Stimulated activated CD4-positive, alpha-beta T cell treated with anti-CD3 and anti-CD28 coated beads, TNF-alpha, amount 100 ng/mL, for 4 hours (primary cell): Measurements from ENCODE around the gene KIAA1549.

Experiments
- DNase-seq, 3 experiments: peaks; one replicate each; pipeline ENCODE4 v3.0.0-alpha.2; 2020; ENCODE audit warnings: low read depth in 3 of 3

The KIAA1549 gene

DNA sequence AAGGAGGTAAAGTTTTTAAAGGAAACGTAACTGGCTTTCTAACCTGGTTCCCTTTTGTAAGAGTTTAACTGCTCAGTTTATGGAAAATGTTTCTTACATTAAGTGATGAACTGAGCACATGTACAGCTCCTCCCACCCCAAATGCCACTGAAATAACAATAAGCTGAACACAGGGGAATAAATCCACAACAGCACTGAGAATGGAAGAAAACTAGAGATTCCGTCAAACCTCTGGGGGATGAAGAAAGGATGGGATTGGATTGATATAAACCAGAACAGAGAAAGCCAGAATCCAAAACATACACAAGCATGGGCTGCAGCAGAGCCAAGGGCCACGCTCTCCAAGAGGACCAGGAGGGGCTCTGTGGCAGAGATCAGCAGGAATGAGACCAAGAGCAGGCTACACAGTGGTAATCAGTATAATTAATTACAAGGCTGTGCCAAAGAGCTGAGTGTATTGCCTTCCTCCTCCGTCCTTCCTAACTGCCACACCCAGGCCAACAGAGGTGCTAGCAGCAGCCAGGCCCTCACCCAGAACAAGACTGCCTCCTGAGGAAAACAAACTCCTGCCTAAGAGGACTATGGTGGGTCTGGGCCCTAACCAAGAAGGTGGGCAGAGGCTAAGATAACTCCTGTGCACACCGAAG, 73.9 kb downstream of the KIAA1549 start:
- DNase-seq: no peak

DNA sequence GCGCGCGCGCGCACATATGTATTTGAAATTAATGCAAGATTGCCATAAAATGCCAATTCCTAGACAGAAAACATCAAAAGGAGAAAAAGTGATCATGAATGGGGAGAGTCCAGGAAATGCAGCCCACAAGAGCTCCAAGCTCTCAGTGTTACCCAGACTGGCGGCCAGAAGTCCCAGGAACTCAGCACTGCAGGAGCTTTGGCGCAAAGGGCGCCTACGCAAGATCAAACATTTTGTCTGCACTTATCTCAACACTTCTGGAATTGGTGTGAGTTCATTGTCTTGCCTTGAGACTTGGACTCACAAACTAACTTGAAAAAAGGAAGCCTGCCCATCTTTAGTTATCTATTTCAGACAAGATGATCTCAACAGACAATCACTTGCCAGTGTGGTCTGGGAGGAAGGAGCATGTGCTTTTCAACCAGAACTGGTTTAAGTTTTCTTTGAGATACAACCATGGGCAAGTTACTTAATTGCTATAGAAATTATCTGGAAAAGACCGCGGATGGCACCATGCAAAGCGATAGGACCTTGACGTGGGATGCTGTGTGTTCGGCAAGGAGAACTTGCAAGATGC, 77.2 kb downstream of the KIAA1549 start:
- no peak for DNase-seq

DNA sequence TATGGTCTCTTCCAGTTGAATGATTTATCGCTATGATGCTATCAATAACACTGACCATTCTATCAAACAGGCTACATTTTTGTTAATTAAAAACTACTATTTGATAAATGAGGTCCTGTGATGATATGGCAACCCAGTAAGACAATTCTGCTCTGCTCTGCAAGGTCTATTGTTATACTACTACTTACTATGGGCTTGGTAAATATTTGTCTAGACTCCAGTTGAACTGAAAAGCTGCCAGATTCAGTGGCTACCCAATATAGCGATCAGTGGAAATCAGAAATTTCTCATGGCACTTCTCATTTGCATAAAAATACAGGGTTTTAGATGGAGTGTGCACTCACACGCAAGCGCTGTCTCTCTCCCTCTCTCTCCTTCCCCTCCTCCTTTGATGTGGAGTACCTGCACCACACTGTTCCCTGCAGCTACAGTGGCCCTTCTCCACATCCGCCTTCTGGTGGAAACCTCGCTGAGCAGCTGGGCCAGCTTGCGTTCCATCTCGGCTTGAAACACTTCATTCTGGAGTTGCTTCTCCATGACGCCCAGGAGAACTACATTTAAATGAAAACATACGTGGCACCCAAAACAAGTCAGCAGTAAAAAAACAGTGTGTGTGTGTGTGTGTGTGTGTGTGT, 77.9 kb downstream of the KIAA1549 start:
- peak in 2 of 3 experiments; percentile 29 to 45 for DNase-seq

DNA sequence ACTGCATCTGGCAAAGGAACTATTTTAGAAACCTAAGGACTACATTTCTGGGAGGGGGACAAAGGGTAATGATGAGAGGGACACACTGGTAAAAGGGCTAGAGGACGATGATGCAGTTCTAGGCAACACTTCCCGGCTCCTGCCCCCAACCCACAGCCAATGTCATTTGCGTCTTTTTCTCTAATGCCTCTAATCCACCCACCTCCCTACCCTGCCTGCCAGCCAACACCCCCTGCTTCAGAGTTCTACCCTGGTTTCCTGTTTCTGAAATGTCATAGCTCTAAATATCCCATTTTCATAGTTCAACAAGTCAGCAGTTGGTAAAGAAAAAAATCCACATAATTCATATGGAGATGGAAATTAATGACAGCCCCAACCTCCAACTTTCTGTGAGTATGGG, 79.0 kb downstream of the KIAA1549 start:
- DNase-seq: no peak

DNA sequence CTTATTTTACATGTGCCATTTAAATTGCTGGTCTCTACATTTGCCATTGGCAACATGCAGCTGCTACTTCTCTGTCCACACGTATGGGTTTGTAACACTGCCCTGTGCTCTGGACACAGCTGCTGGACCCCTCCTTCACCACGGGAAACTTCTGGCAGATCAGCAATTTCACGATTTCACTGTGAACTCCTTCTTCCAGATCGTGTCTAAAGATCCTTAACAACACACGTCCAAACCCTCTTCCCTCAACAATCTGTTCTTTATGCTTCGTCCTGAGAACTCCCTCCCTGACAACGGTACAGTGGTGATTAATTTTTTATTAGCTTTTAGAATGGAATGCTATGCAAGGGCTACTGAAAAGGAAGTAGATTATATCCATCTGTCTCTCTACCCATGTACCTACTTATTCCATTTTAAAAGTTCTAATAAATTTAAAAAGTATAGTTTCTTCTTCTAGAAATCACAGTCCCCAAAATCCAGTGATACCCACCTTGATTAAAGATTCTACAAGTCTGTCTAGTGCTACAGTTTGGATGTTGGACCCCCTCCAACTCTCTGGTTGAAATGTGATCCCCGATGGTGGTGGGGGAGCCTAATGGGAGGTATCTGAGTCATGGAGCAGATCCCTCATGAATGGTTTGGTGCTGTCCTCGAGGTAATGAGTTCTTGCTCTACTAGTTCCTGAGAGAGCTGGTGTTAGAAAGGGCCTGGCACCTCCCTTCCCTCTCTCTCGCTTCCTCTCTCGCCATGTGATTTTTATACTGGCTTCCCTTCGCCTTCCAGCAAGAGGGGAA, 81.0 kb downstream of the KIAA1549 start:
- no peak for DNase-seq

DNA sequence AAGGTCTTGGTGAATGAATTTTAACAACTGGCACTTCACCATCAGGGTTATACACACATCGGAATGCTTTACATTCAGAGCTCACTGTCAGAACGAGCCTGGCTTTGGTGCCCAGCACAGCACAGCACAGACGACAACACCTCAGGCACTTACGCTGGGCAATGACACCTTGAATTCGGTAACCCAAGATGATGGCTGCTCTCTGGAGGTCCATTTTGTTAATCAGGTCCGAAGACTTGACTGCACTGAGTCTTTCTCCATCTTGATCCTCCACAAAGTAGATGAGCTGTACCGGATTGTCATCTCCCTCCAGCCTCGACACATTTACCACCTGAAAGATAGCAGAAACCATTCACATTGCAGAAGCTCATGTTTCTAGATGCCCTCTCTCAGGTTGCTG, 82.4 kb downstream of the KIAA1549 start:
- DNase-seq: no peak

DNA sequence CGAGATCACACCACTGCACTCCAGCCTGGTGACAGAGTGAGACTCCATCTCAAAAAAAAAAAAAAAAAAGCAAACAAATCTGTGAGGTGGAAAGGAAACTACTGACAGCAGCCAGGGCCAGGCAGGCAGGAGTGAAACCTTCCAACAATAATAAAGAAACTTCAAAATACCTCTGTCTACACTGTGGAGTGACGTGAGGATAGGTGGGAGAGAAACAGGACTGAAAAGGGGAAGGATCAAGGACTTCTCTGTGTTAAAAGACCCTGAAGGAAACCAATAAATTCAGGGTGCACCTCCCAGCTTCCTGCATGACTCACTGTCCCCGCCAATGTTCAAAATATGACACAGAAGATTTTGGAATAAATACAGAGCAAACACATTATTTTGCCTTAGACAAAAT, 82.9 kb downstream of the KIAA1549 start:
- DNase-seq: no peak

DNA sequence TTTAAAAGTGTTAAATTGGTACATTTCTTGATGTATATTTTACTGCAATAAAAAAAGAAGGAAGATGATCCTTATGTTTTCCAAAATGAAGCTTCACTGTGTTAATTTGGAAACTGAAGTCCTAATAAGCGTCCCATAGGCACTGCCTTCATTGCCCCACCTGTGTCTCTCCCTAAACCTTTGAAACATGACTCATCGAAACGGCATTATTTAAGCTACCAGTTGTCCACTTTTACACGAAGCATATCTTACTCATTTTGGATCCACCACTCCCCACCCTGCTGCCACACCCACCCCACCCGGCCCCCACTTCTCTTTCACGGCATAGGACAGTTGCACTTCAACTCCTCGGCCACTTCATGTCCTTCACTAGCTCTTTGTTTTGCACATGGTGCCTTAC, 85.5 kb downstream of the KIAA1549 start:
- no peak for DNase-seq

DNA sequence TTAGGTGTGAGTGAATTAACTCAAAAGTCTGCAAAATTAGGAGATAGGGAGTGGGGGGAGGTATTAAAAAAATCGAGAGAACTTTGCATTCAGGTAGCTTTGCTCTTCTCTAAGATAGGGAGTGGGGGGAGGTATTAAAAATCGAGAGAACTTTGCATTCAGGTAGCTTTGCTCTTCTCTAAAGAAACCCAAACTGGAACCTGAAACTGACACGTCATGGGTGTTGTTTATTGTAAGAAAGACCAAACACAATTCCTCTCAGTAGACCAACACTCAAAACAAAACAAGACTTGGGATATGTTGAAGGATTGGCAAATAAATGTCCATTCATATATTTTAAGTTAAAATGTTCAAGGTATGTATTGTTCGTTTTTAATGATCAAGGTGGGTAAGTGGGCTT, 87.9 kb downstream of the KIAA1549 start:
- DNase-seq: no peak

DNA sequence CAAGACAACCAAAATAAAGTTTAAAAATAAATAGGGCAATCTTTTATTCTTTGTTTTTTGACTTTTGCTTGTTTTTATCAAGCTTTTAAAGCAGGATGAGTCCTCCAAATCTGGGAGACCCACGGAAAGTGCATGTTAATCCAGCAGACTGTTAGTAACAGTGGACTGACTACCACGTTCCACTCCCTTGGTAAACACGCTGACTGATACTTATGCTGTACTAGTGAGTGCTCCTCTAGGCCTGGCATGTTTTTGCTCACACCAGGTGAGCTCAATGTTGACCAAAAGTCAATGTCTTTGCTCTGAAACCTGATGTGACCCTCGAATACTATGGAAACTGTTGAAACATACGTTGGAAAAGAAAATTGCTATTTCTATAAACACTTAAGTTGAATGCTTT, 88.4 kb downstream of the KIAA1549 start:
- DNase-seq: no peak

DNA sequence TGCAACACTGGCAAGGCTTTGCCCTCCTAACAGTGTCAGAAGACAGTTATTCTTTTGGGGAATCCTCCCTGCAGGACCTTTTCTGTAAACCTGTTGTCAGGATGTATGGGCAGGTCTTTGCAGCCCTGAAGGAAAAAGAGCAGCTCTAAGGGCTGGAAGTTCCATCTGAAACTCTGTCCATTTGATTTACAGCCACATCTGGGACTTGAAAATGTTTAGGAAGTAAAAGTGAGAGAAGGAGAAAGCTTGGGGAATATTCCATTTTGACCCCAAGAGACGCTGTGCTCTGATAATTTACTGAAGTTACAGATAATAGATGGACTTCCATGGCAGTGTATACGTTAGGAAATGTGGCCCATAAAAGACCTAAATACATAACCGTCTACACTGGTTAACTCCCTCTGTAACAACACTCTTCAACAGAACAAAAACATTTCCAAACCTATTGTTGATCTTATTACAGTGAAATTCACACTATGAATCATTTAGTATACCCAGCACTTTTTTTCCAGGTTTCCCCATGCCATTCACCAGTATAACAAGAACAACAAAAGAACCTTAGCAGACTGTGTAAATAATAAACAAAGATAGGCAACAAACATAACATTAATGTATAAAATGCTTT, 89.1 kb downstream of the KIAA1549 start:
- DNase-seq: no peak

DNA sequence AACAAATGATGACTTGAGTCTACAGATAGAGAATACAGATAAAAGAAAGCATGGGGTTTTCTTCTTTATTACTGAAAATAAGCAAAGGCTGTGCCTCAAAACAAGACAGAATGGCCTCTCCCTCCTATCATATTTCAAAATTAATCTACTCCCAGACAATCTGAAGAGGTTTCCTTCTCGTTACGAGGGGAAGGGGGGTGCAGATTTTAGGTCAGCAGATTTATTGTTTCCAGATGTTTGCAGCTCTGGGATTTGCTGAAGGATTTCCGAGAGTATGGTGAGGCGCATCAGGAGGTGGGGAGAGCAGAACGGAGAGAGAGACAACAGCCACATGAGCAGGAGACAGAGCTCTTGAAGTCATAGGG, 89.8 kb downstream of the KIAA1549 start:
- DNase-seq: no peak

DNA sequence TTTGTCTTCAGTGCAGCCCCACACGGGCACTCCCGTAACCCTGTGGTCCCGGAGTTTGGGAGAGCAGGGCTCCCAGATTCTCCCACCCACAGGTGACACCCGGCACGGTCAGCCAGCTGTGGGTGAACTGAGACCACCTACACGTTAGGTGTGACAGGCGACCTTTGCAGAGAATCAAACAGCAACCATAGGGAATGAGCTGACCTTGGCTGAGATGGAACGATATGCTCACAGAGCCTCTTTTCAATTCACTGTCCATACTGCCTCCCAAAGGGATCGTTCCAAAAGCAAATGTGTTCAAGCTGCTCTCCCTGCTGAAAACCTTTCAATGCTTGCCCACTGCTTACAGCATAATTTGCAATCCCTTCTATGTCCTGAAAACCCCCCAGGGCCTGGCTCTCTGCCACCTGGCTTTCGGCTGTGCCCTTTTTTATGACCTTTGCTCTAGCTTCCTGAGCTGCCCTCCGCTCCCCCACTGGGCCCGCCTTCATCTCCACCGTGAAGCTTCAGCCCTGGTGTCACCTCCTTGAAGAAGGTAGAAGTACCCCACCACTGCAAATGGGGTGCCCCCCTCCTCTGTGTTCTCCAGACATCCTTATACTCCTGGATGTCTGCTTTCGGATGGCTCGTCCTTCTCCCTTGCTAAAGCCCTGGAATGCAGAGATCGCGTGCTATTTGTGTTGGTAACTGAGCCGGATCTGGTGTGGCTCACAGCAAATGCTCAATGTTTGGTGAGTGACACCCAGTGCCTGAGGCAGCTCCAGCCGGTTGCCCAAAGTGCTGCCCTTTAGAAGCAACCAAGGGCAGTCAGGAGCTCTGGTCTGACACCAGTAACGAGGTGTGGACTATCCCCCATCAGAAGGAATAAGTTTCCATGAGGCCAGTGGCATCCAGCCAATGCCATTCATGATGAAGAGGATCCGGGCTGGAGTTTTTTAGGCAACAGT, 90.4 kb downstream of the KIAA1549 start:
- DNase-seq: no peak

DNA sequence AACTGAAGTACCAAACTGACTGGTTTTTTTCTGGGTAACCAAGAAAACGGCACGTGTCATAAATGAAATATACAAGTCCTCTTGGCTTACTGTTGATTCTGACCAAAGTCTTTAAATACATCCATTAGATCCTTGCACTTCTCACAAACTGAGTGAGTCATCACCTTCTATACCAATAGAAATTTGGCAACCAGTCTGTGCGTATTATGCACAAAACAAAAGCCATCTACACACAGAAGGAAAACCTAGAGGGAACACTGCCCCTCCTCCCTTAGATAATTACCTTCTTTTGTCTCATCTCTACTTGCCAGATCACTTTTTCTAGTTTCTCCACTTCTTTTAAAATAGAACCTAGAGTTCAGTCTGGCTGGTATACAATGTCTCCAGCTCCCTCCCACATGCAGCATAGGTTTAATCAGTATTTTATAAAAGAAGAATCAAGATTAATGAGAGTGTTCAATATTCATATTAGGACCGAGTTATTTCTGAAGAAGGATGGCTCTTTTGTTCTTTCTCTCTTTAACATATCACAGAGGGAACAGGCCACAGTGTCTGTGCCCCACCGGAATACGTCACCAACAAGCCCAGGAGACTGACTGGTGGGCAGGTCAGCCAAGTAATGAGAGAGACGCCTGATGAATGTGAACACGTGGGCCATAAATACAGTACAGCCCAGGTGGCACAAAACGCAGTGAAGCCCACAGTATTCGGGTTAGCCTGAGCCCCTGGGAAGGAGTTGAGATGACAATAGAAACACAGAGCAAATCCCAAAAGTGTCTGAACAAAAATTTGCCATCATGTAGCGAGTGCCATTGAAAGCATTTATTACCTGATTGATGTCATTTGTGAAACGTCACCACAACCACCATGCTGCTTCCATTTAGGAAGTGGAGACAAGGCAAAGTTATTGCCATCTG, 91.3 kb downstream of the KIAA1549 start:
- DNase-seq: no peak

DNA sequence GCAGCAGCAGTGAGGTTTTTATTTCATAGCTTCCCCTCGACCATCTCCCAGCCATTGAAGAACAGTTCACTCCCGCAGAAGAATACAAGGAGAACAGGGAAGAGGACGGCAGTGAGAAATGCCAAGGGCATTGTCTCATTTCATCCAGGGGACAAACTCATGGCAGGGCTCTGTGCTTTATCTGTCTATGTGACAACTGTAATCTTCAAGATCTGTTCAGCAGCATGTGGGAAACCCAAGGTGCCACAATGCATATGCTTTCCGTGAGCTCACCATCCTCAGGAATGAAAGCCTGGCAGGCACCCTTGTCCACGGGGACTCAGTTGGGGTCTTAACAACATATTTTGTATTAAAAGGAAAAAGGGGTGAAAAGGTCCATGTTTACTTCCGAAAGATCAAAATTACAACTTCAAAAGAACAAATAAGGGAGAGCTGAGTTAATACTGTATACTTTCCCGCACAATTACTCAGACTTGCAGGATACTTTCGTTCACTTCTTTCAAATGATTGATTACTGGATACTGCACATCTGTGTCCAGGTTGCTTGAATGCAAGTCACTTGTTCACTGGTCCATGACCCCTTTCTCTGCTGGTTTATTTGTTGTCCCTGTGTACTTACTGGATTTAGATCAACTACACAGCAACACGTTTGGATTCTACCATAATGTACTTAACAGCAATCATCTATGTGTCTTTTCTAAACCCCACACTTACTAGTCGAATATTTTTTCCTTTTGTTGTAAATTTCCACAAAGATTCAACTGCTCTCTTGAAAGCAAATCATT, 93.1 kb downstream of the KIAA1549 start:
- DNase-seq: no peak

DNA sequence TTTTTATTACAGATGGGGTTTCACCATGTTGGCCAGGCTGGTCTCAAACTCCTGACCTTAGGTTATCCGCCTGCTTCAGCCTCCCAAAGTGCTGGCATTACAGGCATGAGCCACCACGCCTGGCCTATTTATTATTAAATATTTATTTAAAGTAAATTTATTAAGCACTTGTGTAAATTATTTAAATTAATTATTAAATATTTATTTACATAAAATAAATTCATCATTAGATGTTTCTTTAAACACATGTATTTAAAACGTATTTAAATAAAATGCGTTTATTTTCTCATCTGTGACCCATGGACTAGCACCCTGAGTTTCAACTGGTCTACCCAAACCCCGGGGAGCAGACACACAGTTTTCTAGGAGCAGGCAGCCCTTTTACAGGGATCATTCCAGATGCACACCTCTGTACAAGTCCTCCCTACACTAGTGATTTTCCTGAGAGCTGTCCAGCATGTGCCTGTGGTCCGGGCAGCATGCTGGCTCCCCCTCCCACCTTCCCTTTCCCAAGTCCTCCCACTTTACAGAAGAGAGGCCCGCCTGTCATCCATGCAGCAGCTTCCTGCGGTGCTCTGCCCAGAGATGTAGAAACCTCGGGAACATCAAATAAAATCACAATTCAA, 94.0 kb downstream of the KIAA1549 start:
- DNase-seq: no peak

DNA sequence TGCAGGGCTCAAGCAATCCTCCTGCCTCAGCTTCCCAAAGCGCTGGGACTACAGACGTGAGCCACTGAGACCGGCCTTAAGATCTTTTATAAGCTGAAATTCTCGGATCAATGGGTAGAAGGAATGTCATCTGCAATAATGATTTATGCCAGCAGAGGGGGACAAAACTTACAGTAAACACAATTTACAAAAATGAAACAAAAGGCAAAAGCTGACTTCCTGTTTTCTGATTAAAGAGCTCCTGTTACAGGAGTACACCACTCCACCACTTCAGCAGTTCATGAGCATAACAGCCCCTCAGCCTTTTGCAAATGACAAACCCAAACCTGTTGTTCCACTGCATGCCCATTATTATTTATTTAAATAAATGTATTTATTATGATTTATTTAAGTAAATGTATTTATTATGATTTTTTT, 94.7 kb downstream of the KIAA1549 start:
- peak in 1 of 3 experiments; percentile 29 for DNase-seq

DNA sequence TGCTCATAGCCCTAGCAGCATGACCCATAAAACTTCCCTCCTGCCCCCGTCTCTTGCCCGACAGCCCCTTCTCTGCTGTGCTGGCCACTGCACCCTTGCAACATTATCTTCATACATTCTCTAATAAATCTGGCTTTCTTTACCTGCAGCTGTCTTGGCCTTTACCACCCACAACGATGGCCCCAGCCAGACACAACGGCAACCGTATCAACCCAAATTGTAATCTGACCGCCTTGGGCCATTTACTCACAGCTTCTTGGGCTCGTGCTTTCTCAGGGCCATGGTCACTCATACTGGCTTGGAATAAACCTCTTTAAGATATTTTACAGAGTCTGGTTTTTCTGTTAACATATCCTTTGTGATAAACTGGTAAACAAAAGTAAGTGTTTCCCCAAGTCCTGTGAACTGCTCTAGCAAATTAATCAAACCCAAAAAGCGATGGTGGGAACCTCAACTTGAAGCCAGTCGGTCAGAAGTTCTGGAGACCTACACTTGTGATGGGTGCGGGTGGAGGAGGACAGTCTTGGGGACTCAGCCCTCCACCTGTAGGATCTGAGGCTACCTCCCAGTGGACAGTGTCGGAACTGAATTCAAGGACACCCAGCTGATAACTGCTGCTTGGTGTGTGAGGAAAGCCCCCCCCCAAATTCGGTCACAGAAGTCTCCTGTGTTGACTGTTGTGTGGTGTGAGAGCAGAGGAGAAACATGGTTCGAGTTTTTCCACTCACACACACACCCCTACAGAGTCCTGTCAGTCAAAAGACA, 95.6 kb downstream of the KIAA1549 start:
- no peak for DNase-seq
